Smooth muscle cell (in vitro differentiated cells): Measurements from ENCODE around the gene HERC4. TPM values are rescaled to one million over a fixed set of nuclear protein-coding genes. Genes with fewer than 3 reads are reported as not detected.

Experiments used
- DNase-seq: peaks from one replicate; lab custom pipeline; 2025; ENCODE audit not compliant: unreplicated experiment; lab: John Stamatoyannopoulos, UW
- H2AFZ ChIP-seq: fragments of 200-600 bp; sonication (generic); 2 replicates; pipeline ENCODE4 v1.6.0; 2016; ENCODE audit warnings: antibody characterized with exemption, low read depth, mild to moderate bottlenecking
- H3F3A ChIP-seq: fragments of 200-600 bp; sonication (generic); 2 replicates; pipeline ENCODE4 v1.6.0; 2017; ENCODE audit warnings: antibody characterized with exemption, low read depth
- H3K27ac ChIP-seq: fragments of 200-600 bp; sonication (generic); 2 replicates; pipeline ENCODE4 v1.5.1; 2016; ENCODE audit warnings: low read depth, mild to moderate bottlenecking
- H3K27me3 ChIP-seq: fragments of 200-600 bp; sonication (generic); 2 replicates; pipeline ENCODE4 v1.6.1; 2016; ENCODE audit warnings: low read depth, mild to moderate bottlenecking
- H3K36me3 ChIP-seq: fragments of 200-600 bp; sonication (generic); 2 replicates; pipeline ENCODE4 v1.5.1; 2016; ENCODE audit warnings: low read depth
- H3K4me1 ChIP-seq: fragments of 200-600 bp; sonication (generic); 2 replicates; pipeline ENCODE4 v1.5.1; 2016; ENCODE audit warnings: low read depth
- H3K4me2 ChIP-seq: fragments of 200-600 bp; sonication (generic); 2 replicates; pipeline ENCODE4 v1.6.0; 2016; ENCODE audit warnings: mild to moderate bottlenecking
- H3K4me3 ChIP-seq: fragments of 200-600 bp; sonication (generic); 2 replicates; pipeline ENCODE4 v1.5.1; 2016; ENCODE audit warnings: mild to moderate bottlenecking
- H3K79me2 ChIP-seq: fragments of 200-600 bp; sonication (generic); 2 replicates; pipeline ENCODE4 v1.6.0; 2016; ENCODE audit warnings: low read depth, mild to moderate bottlenecking
- H3K9ac ChIP-seq: fragments of 200-600 bp; sonication (generic); 2 replicates; pipeline ENCODE4 v1.6.0; 2016; ENCODE audit warnings: low read depth
- H3K9me3 ChIP-seq: fragments of 200-600 bp; sonication (generic); replicated peaks from 2 replicates; pipeline ENCODE4 v1.5.1; 2016; ENCODE audit warnings: low read depth
- H4K20me1 ChIP-seq: fragments of 200-600 bp; sonication (generic); 2 replicates; pipeline ENCODE4 v1.6.0; 2016; ENCODE audit warnings: low read depth
- WGBS: methylation state at CpG from one replicate; pipeline ENCODE4 v1.1.7; 2016; ENCODE audit warnings: low lambda C conversion rate; 5-methylcytosine and 5-hydroxymethylcytosine counted together
- polyA plus RNA-seq: library from polyadenylated mRNA; unstranded; fragments of >200 nt; fragmentation: Nextera tagmentation; extraction: Ambion mirVana; gene quantifications from 2 replicates; pipeline ENCODE4 v1.2.1, GENCODE V29; 2016
- total RNA-seq: library from RNA; depleted of rRNA; stranded (reverse); fragments of >200 nt; gene quantifications from 2 replicates; pipeline ENCODE4 v1.2.3, GENCODE V29; 2014
- TF ChIP-seq, protein P1 (sequence below): fragments of 200-600 bp; sonication (generic); IDR thresholded peaks from 2 replicates; pipeline ENCODE4 v1.5.1; 2017; ENCODE audit warnings: borderline replicate concordance, mild to moderate bottlenecking, antibody characterized with exemption; ENCODE audit not compliant: insufficient read depth, poor library complexity, severe bottlenecking

HERC4 gene
- total and polyA plus RNA-seq, 2 experiments from 2014 or later: 19.5 to 41.2 TPM

GRCh38 chr10:67936416-67936815 is 138.7 kb downstream of the HERC4 start:
- Histone ChIP-seq H3K79me2 (no peaks in the 10 kb centered on the region), H3K4me2 (no peak overlapping the region), H3F3A (no peaks in the 10 kb centered on the region), H3K4me3 (no peak overlapping the region), H3K9me3 (no peaks in the 10 kb centered on the region), H3K4me1 (no peaks in the 10 kb centered on the region), H4K20me1 (no peaks in the 10 kb centered on the region), H3K27me3 (no peaks in the 10 kb centered on the region), H3K36me3 (peaks cover 15% of the 10 kb centered on the region), H3K27ac (no peak overlapping the region), H3K9ac (no peak overlapping the region), H2AFZ (no peak overlapping the region)
- DNase-seq: no peak
- TF ChIP-seq, protein P1, sequence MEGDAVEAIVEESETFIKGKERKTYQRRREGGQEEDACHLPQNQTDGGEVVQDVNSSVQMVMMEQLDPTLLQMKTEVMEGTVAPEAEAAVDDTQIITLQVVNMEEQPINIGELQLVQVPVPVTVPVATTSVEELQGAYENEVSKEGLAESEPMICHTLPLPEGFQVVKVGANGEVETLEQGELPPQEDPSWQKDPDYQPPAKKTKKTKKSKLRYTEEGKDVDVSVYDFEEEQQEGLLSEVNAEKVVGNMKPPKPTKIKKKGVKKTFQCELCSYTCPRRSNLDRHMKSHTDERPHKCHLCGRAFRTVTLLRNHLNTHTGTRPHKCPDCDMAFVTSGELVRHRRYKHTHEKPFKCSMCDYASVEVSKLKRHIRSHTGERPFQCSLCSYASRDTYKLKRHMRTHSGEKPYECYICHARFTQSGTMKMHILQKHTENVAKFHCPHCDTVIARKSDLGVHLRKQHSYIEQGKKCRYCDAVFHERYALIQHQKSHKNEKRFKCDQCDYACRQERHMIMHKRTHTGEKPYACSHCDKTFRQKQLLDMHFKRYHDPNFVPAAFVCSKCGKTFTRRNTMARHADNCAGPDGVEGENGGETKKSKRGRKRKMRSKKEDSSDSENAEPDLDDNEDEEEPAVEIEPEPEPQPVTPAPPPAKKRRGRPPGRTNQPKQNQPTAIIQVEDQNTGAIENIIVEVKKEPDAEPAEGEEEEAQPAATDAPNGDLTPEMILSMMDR: no peak
- WGBS: 62% methylated on average over 1 of the region's 1 CpG

- no peak for DNase-seq
- Histone ChIP-seq H4K20me1 (no peaks in the 10 kb centered on the region), H3K4me1 (no peaks in the 10 kb centered on the region), H3K4me2 (no peak overlapping the region), H3K4me3 (no peak overlapping the region), H3F3A (no peaks in the 10 kb centered on the region), H2AFZ (no peak overlapping the region), H3K9me3 (no peaks in the 10 kb centered on the region), H3K27ac (no peak overlapping the region), H3K79me2 (no peaks in the 10 kb centered on the region), H3K9ac (no peak overlapping the region), H3K27me3 (no peaks in the 10 kb centered on the region), H3K36me3 (peaks cover 15% of the 10 kb centered on the region)
- 93% methylated on average over 9 of the region's 9 CpGs for WGBS
- TF ChIP-seq, protein P1: no peak
These were observed 139.9 kb downstream of the HERC4 start for GRCh38 chr10:67935223-67935622.

DNA sequence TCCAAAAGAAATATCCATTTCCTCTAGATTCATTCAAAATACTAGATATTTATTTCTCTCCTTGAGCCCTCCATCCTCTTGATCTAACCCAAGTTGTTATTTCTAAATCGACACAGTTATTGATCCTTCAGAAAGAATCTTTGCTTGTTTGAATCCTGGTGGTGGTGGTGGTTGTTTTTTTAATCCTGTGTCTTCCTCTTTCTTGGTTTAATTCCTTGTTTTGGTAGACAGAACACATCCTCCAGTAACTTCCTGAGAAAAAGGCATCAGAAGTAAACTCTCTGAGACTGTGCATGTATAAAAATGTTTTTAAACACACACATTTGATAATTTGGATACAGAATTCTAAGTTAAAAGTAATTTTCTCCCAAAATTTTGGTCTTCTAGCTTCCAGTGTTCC is 140.7 kb downstream of the HERC4 start:
- Histone ChIP-seq H3K4me1 (no peaks in the 10 kb centered on the region), H3K36me3 (peaks cover 12% of the 10 kb centered on the region), H3F3A (no peaks in the 10 kb centered on the region), H3K4me2 (no peak overlapping the region), H3K4me3 (no peak overlapping the region), H2AFZ (no peak overlapping the region), H3K27me3 (no peaks in the 10 kb centered on the region), H3K9me3 (no peaks in the 10 kb centered on the region), H4K20me1 (no peaks in the 10 kb centered on the region), H3K79me2 (no peaks in the 10 kb centered on the region), H3K9ac (no peak overlapping the region), H3K27ac (no peak overlapping the region)
- TF ChIP-seq, protein P1: no peak
- 100% methylated on average over 1 of the region's 1 CpG for WGBS
- no peak for DNase-seq

- no peak overlapping the region for H3K9ac ChIP-seq
- no peaks in the 10 kb centered on the region for H3K27me3 ChIP-seq
- TF ChIP-seq, protein P1: no peak
- DNase-seq: no peak
- no peak overlapping the region for H3K4me3 ChIP-seq
- no peaks in the 10 kb centered on the region for H3K4me1 ChIP-seq
- no peak overlapping the region for H2AFZ ChIP-seq
- H3F3A ChIP-seq: no peaks in the 10 kb centered on the region
- 95% methylated on average over 2 of the region's 2 CpGs for WGBS
- no peaks in the 10 kb centered on the region for H4K20me1 ChIP-seq
- no peak overlapping the region for H3K27ac ChIP-seq
- no peaks in the 10 kb centered on the region for H3K9me3 ChIP-seq
- peaks cover 9% of the 10 kb centered on the region for H3K36me3 ChIP-seq
- no peaks in the 10 kb centered on the region for H3K79me2 ChIP-seq
- H3K4me2 ChIP-seq: no peak overlapping the region
These were observed 141.9 kb downstream of the HERC4 start for GRCh38 chr10:67933199-67933598.
